Activated naive CD4-positive, alpha-beta T cell treated with anti-CD3 and anti-CD28 coated beads, Interleukin-2, amount 50 U/mL, for 24 hours (primary cell): Measurements from ENCODE around the gene TRIM61.
"Not testable (repeated sequence)": the region's sequence is repeated elsewhere in the genome, so short reads cannot be mapped to it uniquely, and the experiment has no call there.

Experiments
- H3K27ac Mint-ChIP-seq: one replicate; pipeline ENCODE4 v1.8.0; 2021; ENCODE audit warnings: mild to moderate bottlenecking, mixed read lengths
- H3K27me3 Mint-ChIP-seq: one replicate; pipeline ENCODE4 v1.8.0; 2021; ENCODE audit warnings: mixed read lengths
- H3K36me3 Mint-ChIP-seq: one replicate; pipeline ENCODE4 v1.8.0; 2021; ENCODE audit warnings: mixed read lengths
- H3K4me1 Mint-ChIP-seq: one replicate; pipeline ENCODE4 v1.8.0; 2021; ENCODE audit warnings: mixed read lengths
- H3K4me3 Mint-ChIP-seq: one replicate; pipeline ENCODE4 v1.8.0; 2021; ENCODE audit warnings: mild to moderate bottlenecking, mixed read lengths
- H3K9me3 Mint-ChIP-seq: one replicate; pipeline ENCODE4 v1.8.0; 2021; ENCODE audit warnings: mixed read lengths

The TRIM61 gene

DNA sequence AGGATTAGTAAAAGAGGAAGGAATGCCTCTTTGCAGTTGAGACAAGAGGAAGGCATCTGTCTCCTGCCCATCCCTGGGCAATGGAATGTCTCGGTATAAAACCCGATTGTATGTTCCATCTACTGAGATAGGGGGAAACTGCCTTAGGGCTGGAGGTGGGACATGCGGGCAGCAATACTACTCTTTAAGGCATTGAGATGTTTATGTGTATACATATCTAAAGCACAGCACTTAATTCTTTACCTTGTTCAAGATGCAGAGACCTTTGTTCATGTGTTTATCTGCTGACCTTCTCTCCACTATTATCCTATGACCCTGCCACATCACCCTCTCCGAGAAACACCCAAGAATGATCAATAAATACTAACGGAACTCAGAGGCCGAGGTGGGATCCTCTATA, 18.7 kb upstream of the TRIM61 start:
- H3K4me1 Mint-ChIP-seq, H3K36me3 Mint-ChIP-seq, H3K9me3 Mint-ChIP-seq, H3K27ac Mint-ChIP-seq, H3K4me3 Mint-ChIP-seq: not testable (repeated sequence)
- peaks cover 13% of the 10 kb centered on the region for H3K27me3 Mint-ChIP-seq

DNA sequence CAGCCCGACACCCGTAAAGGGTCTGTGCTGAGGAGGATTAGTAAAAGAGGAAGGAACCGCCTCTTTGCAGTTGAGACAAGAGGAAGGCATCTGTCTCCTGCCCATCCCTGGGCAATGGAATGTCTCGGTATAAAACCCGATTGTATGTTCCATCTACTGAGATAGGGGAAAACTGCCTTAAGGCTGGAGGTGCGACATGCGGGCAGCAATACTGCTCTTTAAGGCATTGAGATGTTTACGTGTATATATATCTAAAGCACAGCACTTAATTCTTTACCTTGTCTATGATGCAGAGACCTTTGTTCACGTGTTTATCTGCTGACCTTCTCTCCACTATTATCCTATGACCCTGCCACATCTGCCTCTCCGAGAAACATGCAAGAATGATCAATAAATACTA, 13.3 kb upstream of the TRIM61 start:
- H3K27me3 Mint-ChIP-seq, H3K27ac Mint-ChIP-seq, H3K36me3 Mint-ChIP-seq, H3K9me3 Mint-ChIP-seq, H3K4me3 Mint-ChIP-seq, H3K4me1 Mint-ChIP-seq: not testable (repeated sequence)

DNA sequence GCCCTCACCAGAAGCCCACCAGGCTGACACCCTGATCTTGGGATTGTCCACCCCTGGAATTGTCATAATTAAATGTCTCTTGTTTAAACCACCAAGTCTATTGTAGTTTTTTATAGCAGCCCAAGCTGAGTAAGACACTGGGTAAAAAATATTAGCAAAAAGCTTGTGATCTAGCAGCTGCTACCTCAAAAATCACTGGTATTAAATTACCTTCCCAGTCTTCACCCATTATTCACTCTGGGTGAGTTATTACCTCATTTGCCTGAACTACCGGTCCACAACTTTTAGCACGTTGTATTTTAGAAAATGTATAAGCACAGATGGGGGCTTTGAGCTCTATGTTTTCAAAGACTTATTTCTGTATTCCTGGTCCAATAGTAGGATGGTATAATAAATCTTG, 12.0 kb upstream of the TRIM61 start:
- Mint-ChIP-seq H3K4me3 (no peak overlapping the region), H3K27ac (no peak overlapping the region), H3K9me3 (no peaks in the 10 kb centered on the region), H3K4me1 (no peaks in the 10 kb centered on the region), H3K27me3 (peaks cover 8% of the 10 kb centered on the region), H3K36me3 (no peaks in the 10 kb centered on the region)

DNA sequence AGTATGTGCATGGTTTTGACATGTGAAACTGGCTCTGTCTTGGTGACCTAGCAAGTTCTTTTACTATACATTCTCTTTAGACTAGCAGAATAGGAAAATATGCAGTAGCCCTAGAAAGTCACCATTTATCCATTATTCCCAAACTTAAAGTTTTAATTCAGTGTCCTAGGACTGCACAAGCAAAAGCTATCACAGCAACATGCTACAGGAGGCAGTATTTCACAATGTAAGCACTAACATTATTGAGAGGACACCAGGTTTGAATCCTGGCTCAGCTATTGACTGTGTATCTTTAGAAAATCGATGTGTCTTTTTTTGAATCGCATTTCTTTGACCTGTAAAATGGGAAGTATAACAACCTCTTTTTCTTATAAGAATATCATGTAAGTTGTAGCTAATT, 5.5 kb downstream of the TRIM61 start:
- not testable (repeated sequence) for H3K4me3 Mint-ChIP-seq, H3K27me3 Mint-ChIP-seq, H3K27ac Mint-ChIP-seq, H3K4me1 Mint-ChIP-seq, H3K9me3 Mint-ChIP-seq
- peaks cover 17% of the 10 kb centered on the region for H3K36me3 Mint-ChIP-seq

DNA sequence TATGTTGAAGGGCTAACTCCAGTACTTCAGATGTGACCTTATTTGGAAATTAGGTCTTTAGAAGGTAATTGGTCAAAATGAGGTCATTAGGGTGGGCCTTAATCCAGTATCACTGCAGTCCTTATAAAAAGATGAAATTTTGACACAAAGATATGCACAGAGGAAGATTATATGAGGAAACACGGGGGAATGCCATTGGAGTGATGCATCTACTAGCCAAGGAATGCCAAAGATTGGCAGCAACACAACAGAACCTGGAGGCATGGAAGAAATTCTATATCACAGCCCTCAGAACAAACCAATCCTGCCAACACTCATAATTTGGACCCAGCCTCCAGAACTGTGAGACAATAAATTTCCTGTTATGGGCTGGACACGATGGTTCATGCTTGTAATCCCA, 17.6 kb downstream of the TRIM61 start:
- Mint-ChIP-seq H3K36me3 (peaks cover 7% of the 10 kb centered on the region), H3K27ac (no peak overlapping the region), H3K4me1 (peaks cover 27% of the 10 kb centered on the region), H3K27me3 (no peaks in the 10 kb centered on the region), H3K9me3 (peaks cover 9% of the 10 kb centered on the region), H3K4me3 (no peak overlapping the region)

DNA sequence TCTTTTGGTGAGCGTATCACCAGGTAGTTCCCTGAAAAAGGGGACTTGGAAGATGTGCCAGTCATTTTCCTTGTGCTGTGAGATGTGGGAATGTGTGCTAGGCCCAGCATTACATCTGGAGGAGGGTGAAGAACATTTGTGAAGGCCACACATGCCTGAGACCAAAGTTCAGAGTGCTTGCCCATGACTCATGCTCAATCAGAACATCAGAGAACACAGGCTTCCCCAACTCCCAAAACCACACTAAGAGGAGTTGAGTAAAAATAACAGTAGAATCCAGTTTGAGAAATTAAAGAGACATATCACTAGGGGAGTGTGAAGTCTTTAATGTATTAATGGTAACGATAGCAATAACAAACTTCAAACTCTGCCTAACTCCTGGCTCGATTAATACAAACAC, 18.0 kb downstream of the TRIM61 start:
- not testable (repeated sequence) for H3K4me3 Mint-ChIP-seq, H3K9me3 Mint-ChIP-seq, H3K36me3 Mint-ChIP-seq, H3K27ac Mint-ChIP-seq, H3K27me3 Mint-ChIP-seq
- H3K4me1 Mint-ChIP-seq, result peaks cover 27% of the 10 kb centered on the region

DNA sequence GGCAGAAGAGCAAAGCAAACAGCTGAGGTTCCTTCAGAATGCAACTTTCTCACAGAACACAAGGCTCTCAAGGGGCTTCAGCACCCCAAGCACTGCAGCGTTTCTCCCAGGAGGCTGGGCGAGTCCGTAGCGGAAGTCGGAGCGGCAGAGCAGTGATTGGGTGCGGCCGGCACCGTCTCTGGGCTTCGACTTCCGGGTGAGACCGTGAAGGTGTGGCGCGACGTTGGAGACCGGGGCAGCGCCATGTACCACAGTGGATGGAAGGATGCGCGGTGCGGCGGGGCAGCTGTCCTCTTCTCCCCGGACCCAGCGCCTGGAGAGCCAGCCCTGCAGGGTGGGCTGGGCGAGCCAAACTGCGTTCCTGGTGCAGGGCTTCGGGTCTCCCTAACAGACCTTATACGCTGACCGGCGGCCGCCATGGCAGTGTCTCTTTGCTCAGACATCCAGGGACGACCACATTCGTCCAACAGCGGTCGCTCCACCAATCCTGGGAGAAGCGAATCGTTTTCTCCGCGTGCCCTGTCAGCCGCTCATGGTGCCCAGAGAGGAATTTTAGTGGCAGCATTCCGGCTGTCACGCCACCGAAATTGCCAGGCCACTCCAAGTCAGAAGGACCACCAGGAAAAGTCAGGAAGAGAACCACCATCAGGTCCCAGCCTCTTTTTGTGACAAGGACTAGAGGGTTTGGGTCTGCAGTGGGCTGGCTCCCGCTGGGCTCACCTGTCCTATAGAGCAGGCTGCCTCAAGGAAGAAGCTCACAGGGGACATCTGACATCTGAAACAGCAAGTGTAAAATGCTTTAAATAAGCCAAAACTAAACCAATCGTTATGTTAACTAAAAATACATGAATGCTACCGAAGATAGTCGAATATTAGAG, 20.5 kb downstream of the TRIM61 start:
- H3K36me3 Mint-ChIP-seq, result peaks cover 7% of the 10 kb centered on the region
- peaks cover 9% of the 10 kb centered on the region for H3K9me3 Mint-ChIP-seq
- H3K27ac Mint-ChIP-seq, result peak overlapping the region; percentile 46
- H3K4me3 Mint-ChIP-seq, result peak overlapping the region; percentile 92
- peaks cover 3% of the 10 kb centered on the region for H3K27me3 Mint-ChIP-seq
- peaks cover 27% of the 10 kb centered on the region for H3K4me1 Mint-ChIP-seq

DNA sequence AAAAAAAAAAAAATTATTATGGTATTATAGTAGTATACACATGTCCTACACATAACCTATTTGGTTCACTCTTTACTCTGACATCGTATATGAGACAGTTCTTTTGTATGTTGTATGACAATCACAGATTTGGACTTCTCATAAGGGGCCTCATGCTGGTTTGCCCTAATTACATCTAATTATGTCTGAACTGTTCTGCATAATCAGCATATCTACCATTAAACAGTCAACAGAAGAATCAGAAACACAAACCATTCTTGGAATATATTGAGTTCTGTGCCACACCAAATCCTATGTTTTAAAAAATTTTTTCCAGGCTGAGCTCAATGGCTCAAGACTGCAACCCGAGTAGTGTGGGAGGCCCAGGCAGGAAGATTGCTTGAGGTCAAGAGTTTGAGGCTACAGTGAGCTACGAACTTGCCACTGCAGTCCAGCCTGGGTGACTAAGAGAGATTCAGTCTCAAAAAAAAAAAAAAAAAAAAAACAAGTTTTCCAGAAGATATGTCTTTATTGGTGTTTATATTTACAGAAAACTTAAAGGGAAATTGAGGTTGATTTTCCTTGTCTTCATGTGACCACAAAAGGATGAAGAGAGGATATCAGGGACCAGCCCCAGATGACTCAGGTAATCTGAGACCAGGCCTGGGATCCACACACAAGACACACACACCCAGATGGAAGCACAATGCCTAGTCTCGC, 22.2 kb downstream of the TRIM61 start:
- Mint-ChIP-seq H3K9me3 (peaks cover 9% of the 10 kb centered on the region), H3K27ac (peak overlapping the region; percentile 27), H3K4me3 (peak overlapping the region; percentile 67), H3K4me1 (peaks cover 27% of the 10 kb centered on the region), H3K27me3 (peaks cover 5% of the 10 kb centered on the region), H3K36me3 (peaks cover 7% of the 10 kb centered on the region)

DNA sequence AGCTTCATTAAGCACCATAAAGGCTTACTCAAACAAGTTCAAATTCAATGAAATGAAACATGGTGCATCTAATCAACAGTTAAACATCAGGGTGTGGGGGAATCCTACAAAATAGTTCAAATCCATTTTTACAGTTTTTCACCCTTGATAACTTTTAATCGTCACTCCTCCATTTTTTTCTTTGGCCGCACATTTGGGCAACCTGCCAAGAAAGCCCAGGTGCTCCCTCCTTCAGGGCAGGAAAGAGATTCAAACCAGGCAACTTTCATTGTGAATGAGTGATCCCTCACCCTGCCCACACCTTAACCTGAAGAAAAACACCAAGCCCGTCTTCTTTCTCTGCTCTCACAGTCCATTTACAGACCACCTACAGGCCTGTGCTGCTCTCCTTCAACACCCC, 24.9 kb downstream of the TRIM61 start:
- Mint-ChIP-seq H3K27ac (no peak overlapping the region), H3K9me3 (peaks cover 5% of the 10 kb centered on the region), H3K4me1 (peaks cover 17% of the 10 kb centered on the region), H3K27me3 (peaks cover 14% of the 10 kb centered on the region), H3K36me3 (peaks cover 2% of the 10 kb centered on the region), H3K4me3 (no peak overlapping the region)

DNA sequence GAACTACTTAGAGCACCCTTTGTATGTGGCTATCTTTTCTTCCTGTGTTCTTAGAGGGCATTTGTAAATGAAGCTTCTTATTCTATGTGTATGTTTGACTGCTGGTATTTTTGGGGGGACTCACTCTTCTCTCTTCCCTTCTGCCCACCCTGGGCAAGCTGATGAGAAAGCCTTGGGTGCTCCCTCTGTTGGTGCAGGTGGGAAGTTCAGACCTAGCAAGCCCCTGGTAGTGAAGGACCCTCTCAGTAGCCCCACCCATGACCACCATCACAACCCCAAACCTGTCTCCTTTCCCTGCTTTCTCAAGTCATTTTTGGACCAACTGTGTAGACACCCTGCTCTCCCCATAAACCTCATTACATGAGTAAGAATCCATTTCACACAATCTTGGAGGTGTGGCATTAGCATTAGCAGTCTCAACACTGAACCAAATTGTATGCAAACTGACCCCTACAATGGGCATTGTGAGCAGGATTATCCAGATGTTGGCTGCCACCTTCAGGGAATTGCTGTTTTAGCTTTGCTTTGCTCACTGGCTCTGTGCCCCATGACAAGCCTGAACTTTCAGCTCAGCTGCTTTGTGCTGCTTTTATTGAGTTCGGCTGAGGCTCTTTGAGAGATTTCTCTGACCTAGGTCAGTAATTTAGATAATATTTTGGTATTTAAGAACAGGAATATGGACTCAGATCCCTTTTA, 27.9 kb downstream of the TRIM61 start:
- Mint-ChIP-seq H3K4me3 (no peak overlapping the region), H3K9me3 (no peaks in the 10 kb centered on the region), H3K36me3 (peaks cover 2% of the 10 kb centered on the region), H3K27me3 (peaks cover 20% of the 10 kb centered on the region), H3K27ac (no peak overlapping the region), H3K4me1 (no peaks in the 10 kb centered on the region)

DNA sequence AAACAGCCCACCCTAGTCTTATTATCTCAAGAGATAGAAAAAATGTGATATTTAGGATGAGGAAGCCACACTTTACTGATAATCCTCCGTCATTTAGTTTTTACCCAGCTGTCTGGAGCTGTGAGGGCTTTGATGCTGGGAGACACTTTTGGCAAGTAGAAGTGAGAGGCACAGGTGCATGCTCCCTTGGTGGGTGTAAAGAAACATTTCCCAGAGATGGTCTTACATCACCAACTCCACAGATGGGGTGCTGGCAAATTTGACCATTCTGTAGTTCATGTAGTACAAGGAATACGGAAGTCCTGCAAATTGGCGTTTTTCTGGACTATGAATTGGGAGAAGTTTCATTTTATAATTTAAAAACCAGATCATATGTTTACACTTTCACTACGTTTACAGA, 28.5 kb downstream of the TRIM61 start:
- no peak overlapping the region for H3K27ac Mint-ChIP-seq
- peaks cover 2% of the 10 kb centered on the region for H3K36me3 Mint-ChIP-seq
- no peak overlapping the region for H3K4me3 Mint-ChIP-seq
- H3K4me1 Mint-ChIP-seq, result no peaks in the 10 kb centered on the region
- no peaks in the 10 kb centered on the region for H3K9me3 Mint-ChIP-seq
- H3K27me3 Mint-ChIP-seq, result peaks cover 20% of the 10 kb centered on the region

DNA sequence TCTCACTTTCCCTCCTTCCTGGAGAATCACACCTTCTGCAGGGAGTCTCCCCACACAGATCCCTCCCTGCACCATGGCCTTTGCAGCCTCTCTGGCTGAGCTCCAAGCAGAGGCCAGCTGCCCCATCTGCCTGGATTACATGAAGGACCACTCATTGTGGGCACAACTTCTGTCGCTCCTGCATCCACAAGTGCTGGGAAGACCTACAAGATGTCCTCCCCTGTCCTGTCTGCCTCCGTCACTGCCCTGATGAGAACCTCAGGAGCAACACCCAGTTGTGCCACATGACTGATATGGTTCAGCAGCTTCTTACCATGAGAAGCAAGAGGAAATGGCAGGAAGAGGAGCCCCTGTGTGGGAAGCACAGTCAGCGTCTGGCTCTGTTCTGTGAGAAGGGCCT, 29.5 kb downstream of the TRIM61 start:
- H3K9me3 Mint-ChIP-seq, H3K36me3 Mint-ChIP-seq, H3K27ac Mint-ChIP-seq, H3K4me3 Mint-ChIP-seq, H3K4me1 Mint-ChIP-seq: not testable (repeated sequence)
- peaks cover 20% of the 10 kb centered on the region for H3K27me3 Mint-ChIP-seq

DNA sequence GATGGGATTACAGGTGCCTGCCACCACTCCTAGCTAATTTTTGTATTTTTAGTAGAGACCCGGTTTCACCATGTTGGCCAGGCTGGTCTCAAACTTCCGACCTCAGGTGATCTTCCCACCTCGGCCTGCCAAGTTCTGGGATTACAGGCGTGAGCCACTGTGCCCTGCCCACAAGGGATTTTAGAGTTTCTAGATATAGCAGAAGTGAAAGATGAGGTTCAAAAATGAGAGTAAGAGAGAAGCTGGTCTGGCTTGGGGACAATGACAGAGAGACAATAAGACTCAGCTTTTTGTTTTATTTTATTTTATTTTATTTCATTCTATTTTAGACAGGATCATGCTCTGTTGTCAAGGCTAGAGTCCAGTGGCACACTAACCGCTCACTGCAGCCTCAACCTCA, 30.6 kb downstream of the TRIM61 start:
- Mint-ChIP-seq H3K4me3 (no peak overlapping the region), H3K27ac (no peak overlapping the region), H3K4me1 (no peaks in the 10 kb centered on the region), H3K27me3 (peaks cover 17% of the 10 kb centered on the region), H3K9me3 (no peaks in the 10 kb centered on the region), H3K36me3 (peaks cover 2% of the 10 kb centered on the region)

DNA sequence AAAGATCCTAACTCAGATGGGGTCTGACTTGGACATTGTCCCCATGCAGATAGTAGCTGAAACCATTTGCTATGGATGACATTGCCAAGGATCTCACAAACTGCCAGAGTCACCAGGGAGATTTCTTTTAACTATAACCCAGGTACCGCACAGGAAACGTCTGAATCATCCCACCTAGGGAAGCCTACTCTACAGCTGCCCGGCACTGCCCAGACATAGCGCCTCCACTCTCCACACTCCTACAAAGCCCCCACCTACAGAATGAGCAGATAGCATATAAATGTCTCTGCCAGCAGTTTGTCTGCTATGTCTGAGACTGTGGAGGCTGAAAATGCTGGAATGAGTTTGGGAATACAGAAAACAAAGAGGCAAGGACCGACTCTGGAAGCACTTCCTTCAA, 32.3 kb downstream of the TRIM61 start:
- H3K4me3 Mint-ChIP-seq, result no peak overlapping the region
- H3K27me3 Mint-ChIP-seq, result peaks cover 15% of the 10 kb centered on the region
- H3K27ac Mint-ChIP-seq, result no peak overlapping the region
- no peaks in the 10 kb centered on the region for H3K9me3 Mint-ChIP-seq
- no peaks in the 10 kb centered on the region for H3K4me1 Mint-ChIP-seq
- peaks cover under 1% of the 10 kb centered on the region for H3K36me3 Mint-ChIP-seq

DNA sequence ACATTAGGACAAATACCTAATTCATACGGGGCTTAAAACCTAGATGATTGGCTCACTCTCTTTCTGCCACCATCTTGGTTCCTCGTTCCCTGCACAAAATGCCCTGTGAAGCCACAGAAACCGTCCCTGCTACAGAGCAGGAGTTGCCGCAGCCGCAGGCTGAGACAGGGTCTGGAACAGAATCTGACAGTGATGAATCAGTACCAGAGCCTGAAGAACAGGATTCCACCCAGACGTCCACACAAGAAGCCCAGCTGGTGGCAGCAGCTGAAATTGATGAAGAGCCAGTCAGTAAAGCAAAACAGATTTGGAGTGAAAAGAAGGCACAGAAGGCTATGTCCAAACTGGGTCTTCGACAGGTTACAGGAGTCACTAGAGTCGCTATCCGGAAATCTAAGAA, 34.3 kb downstream of the TRIM61 start:
- Mint-ChIP-seq H3K9me3 (no peaks in the 10 kb centered on the region), H3K4me1 (no peaks in the 10 kb centered on the region), H3K4me3 (no peak overlapping the region), H3K27ac (no peak overlapping the region), H3K36me3 (no peaks in the 10 kb centered on the region), H3K27me3 (peaks cover 12% of the 10 kb centered on the region)
